Mesenchymal stem cell (in vitro differentiated cells and primary cell): ENCODE measurements around the gene SPDYE4.

ENCODE experiments used
- DNase-seq: peaks from one replicate; pipeline ENCODE4 v3.0.0-alpha.2; 2013
- H2AFZ ChIP-seq: one replicate; pipeline ENCODE4 v1.6.1; 2013; ENCODE audit warnings: low read depth, mild to moderate bottlenecking, control low read depth, inconsistent platforms, low read length, moderate library complexity
- H2AK5ac ChIP-seq: 2 replicates; pipeline ENCODE4 v1.6.1; 2013; ENCODE audit warnings: low read length, moderate library complexity, mild to moderate bottlenecking, inconsistent platforms; ENCODE audit not compliant: severe bottlenecking
- H2BK120ac ChIP-seq: one replicate; pipeline ENCODE4 v1.6.1; 2013; ENCODE audit warnings: low read depth, mild to moderate bottlenecking, inconsistent platforms, low read length, moderate library complexity
- H2BK12ac ChIP-seq, 2 experiments: one replicate each; pipeline ENCODE4 v1.6.1; 2013; ENCODE audit warnings: inconsistent platforms in 2 of 2, low read length in 2 of 2, mild to moderate bottlenecking in 2 of 2, moderate library complexity in 2 of 2, control low read depth in 1 of 2
- H2BK15ac ChIP-seq: one replicate; pipeline ENCODE4 v1.6.1; 2013; ENCODE audit warnings: mild to moderate bottlenecking, low read depth, inconsistent platforms; ENCODE audit not compliant: poor library complexity, severe bottlenecking
- H2BK5ac ChIP-seq: 2 replicates; pipeline ENCODE4 v1.6.1; 2013; ENCODE audit warnings: low read depth, mild to moderate bottlenecking, low read length, control low read depth, inconsistent platforms; ENCODE audit not compliant: poor library complexity, severe bottlenecking
- H3K14ac ChIP-seq, 2 experiments: one replicate each; pipeline ENCODE4 v1.6.1; 2013; ENCODE audit warnings: inconsistent platforms in 2 of 2, low read length in 2 of 2, control low read depth in 1 of 2, mild to moderate bottlenecking in 1 of 2, moderate library complexity in 1 of 2
- H3K18ac ChIP-seq, 2 experiments: one replicate each; pipeline ENCODE4 v1.6.1; 2013; ENCODE audit warnings: inconsistent platforms in 2 of 2, low read length in 2 of 2, control low read depth in 1 of 2, low read depth in 1 of 2, mild to moderate bottlenecking in 1 of 2
- H3K23ac ChIP-seq, 2 experiments: one replicate each; pipeline ENCODE4 v1.6.1; 2013; ENCODE audit warnings: inconsistent platforms in 2 of 2, low read length in 2 of 2, mild to moderate bottlenecking in 2 of 2, moderate library complexity in 2 of 2, control low read depth in 1 of 2
- H3K27ac ChIP-seq: 2 replicates; pipeline ENCODE4 v1.5.1; 2013; ENCODE audit warnings: mild to moderate bottlenecking, moderate library complexity, low read length, control low read depth, inconsistent platforms; ENCODE audit not compliant: poor library complexity, severe bottlenecking
- H3K27me3 ChIP-seq, 2 experiments: 2 replicates each; pipeline versions ENCODE4 v1.6.1 to v1.7.0; 2013; ENCODE audit warnings: low read length in 2 of 2, mild to moderate bottlenecking in 2 of 2, moderate library complexity in 2 of 2, control low read depth in 1 of 2, inconsistent platforms in 1 of 2; ENCODE audit not compliant: control insufficient read depth in 1 of 2, insufficient read depth in 1 of 2
- H3K36me3 ChIP-seq, 2 experiments: 2 replicates each; pipeline versions ENCODE4 v1.6.1 to v1.7.0; 2013; ENCODE audit warnings: low read length in 2 of 2, control low read depth in 1 of 2, inconsistent platforms in 1 of 2, low read depth in 1 of 2, mild to moderate bottlenecking in 1 of 2; ENCODE audit not compliant: insufficient read depth in 2 of 2, control insufficient read depth in 1 of 2
- H3K4ac ChIP-seq, 2 experiments: one replicate each; pipeline ENCODE4 v1.6.1; 2013; ENCODE audit warnings: inconsistent platforms in 2 of 2, low read length in 2 of 2, mild to moderate bottlenecking in 2 of 2, moderate library complexity in 2 of 2, control low read depth in 1 of 2, low read depth in 1 of 2
- H3K4me1 ChIP-seq: 2 replicates; pipeline ENCODE4 v1.6.1; 2013; ENCODE audit warnings: low read depth, low read length, control low read depth; ENCODE audit not compliant: control insufficient read depth, insufficient read depth
- H3K4me2 ChIP-seq: 2 replicates; pipeline ENCODE4 v1.6.1; 2013; ENCODE audit warnings: low read length, mild to moderate bottlenecking, inconsistent platforms; ENCODE audit not compliant: poor library complexity, severe bottlenecking
- H3K4me3 ChIP-seq, 2 experiments: 2 replicates each; pipeline versions ENCODE4 v1.5.1 to v1.7.0; 2013; ENCODE audit warnings: low read length in 2 of 2, mild to moderate bottlenecking in 2 of 2, control low read depth in 1 of 2, low read depth in 1 of 2; ENCODE audit not compliant: insufficient read depth in 1 of 2
- H3K79me1 ChIP-seq: replicated peaks from 2 replicates; pipeline ENCODE4 v1.6.1; 2013; ENCODE audit warnings: mild to moderate bottlenecking, control low read depth, low read length, inconsistent platforms; ENCODE audit not compliant: poor library complexity, severe bottlenecking
- H3K9ac ChIP-seq: 2 replicates; pipeline ENCODE4 v1.7.0; 2013; ENCODE audit warnings: mild to moderate bottlenecking, low read length, moderate library complexity
- H3K9me3 ChIP-seq: 2 replicates; pipeline ENCODE4 v1.7.0; 2013; ENCODE audit warnings: mild to moderate bottlenecking, low read length; ENCODE audit not compliant: control insufficient read depth
- H4K8ac ChIP-seq: one replicate; pipeline ENCODE4 v1.6.1; 2013; ENCODE audit warnings: inconsistent platforms, mild to moderate bottlenecking, low read length, moderate library complexity
- H4K91ac ChIP-seq: one replicate; pipeline ENCODE4 v1.6.1; 2013; ENCODE audit warnings: mild to moderate bottlenecking, low read length, inconsistent platforms
- WGBS: methylation state at CpG from one replicate; pipeline ENCODE4 v1.1.7; 2013; ENCODE audit warnings: mixed read lengths; 5-methylcytosine and 5-hydroxymethylcytosine counted together

The SPDYE4 gene

GRCh38 chr17:8725881-8726876 lies 32.2 kb downstream of the SPDYE4 start:
- Histone ChIP-seq H2BK12ac (no peak overlapping the region), H3K4ac (no peak overlapping the region), H3K36me3 (no peaks in the 10 kb centered on the region), H2AFZ (no peak overlapping the region), H3K14ac (no peak overlapping the region), H3K4me1 (no peaks in the 10 kb centered on the region), H3K27me3 (peaks cover 0 to 4% of the 10 kb centered on the region in 2 experiments), H3K9ac (no peak overlapping the region), H2AK5ac (no peak overlapping the region), H2BK120ac (no peak overlapping the region), H2BK5ac (no peak overlapping the region), H3K18ac (no peak overlapping the region), H3K4me2 (no peak overlapping the region), H4K8ac (no peak overlapping the region), H3K4me3 (no peak overlapping the region), H3K23ac (no peak overlapping the region), H3K79me1 (no peaks in the 10 kb centered on the region), H3K9me3 (no peaks in the 10 kb centered on the region), H2BK15ac (no peak overlapping the region), H3K27ac (no peak overlapping the region), H4K91ac (no peak overlapping the region)
- 86% methylated on average over 20 of the region's 23 CpGs for WGBS
- DNase-seq, result no peak

GRCh38 chr17:8724451-8724850 lies 33.9 kb downstream of the SPDYE4 start:
- Histone ChIP-seq H3K4ac (no peak overlapping the region), H3K36me3 (no peaks in the 10 kb centered on the region), H3K9me3 (no peaks in the 10 kb centered on the region), H3K4me2 (no peak overlapping the region), H3K14ac (no peak overlapping the region), H3K79me1 (no peaks in the 10 kb centered on the region), H4K91ac (no peak overlapping the region), H3K4me1 (no peaks in the 10 kb centered on the region), H2AFZ (no peak overlapping the region), H3K9ac (no peak overlapping the region), H2AK5ac (no peak overlapping the region), H2BK5ac (no peak overlapping the region), H2BK120ac (no peak overlapping the region), H3K27me3 (peaks cover 0 to 2% of the 10 kb centered on the region in 2 experiments), H2BK12ac (no peak overlapping the region), H3K18ac (no peak overlapping the region), H4K8ac (no peak overlapping the region), H2BK15ac (no peak overlapping the region), H3K23ac (no peak overlapping the region), H3K4me3 (no peak overlapping the region), H3K27ac (no peak overlapping the region)
- DNase-seq, result no peak
- 93% methylated on average over 7 of the region's 7 CpGs for WGBS

GRCh38 chr17:8720596-8720995 lies 37.8 kb downstream of the SPDYE4 start:
- Histone ChIP-seq H2BK120ac (no peak overlapping the region), H4K8ac (no peak overlapping the region), H4K91ac (no peak overlapping the region), H3K79me1 (no peaks in the 10 kb centered on the region), H3K27ac (no peak overlapping the region), H3K18ac (no peak overlapping the region), H2BK12ac (no peak overlapping the region), H3K23ac (no peak overlapping the region), H3K4me3 (no peak overlapping the region), H3K9ac (no peak overlapping the region), H2AK5ac (no peak overlapping the region), H3K4ac (no peak overlapping the region), H3K4me2 (no peak overlapping the region), H3K4me1 (no peaks in the 10 kb centered on the region), H3K36me3 (no peaks in the 10 kb centered on the region), H3K27me3 (peaks cover 0 to 3% of the 10 kb centered on the region in 2 experiments), H3K9me3 (no peaks in the 10 kb centered on the region), H2BK15ac (no peak overlapping the region), H3K14ac (peak overlapping the region in 1 of 2 experiments; percentile 41), H2AFZ (no peak overlapping the region), H2BK5ac (no peak overlapping the region)
- WGBS, result 95% methylated on average over 6 of the region's 9 CpGs
- no peak for DNase-seq

- H3K36me3 ChIP-seq, result no peaks in the 10 kb centered on the region
- no peak overlapping the region for H2BK12ac ChIP-seq
- H3K4me1 ChIP-seq, result no peaks in the 10 kb centered on the region
- H3K23ac ChIP-seq, result no peak overlapping the region
- no peak overlapping the region for H4K91ac ChIP-seq
- WGBS, result 74% methylated on average over 5 of the region's 5 CpGs
- H3K14ac ChIP-seq, result no peak overlapping the region
- no peak overlapping the region for H3K9ac ChIP-seq
- no peak overlapping the region for H3K18ac ChIP-seq
- no peaks in the 10 kb centered on the region for H3K9me3 ChIP-seq
- H4K8ac ChIP-seq, result no peak overlapping the region
- H3K4me2 ChIP-seq, result no peak overlapping the region
- no peak overlapping the region for H2AK5ac ChIP-seq
- no peak for DNase-seq
- no peaks in the 10 kb centered on the region for H3K79me1 ChIP-seq
- no peak overlapping the region for H2AFZ ChIP-seq
- H3K4ac ChIP-seq, result no peak overlapping the region
- no peak overlapping the region for H2BK15ac ChIP-seq
- no peak overlapping the region for H3K27ac ChIP-seq
- no peak overlapping the region for H2BK5ac ChIP-seq
- H3K4me3 ChIP-seq, result no peak overlapping the region
- H3K27me3 ChIP-seq, result peaks cover 0 to 6% of the 10 kb centered on the region in 2 experiments
- H2BK120ac ChIP-seq, result no peak overlapping the region
Measured at GRCh38 chr17:8719291-8720246, 38.8 kb downstream of the SPDYE4 start.
